ENCODE measurements around the gene DOCK11.
"Not testable (repeated sequence)": the region's sequence is repeated elsewhere in the genome, so short reads cannot be mapped to it uniquely, and the experiment has no call there.

DOCK11 gene

GRCh38 chrX:118698516-118699170 is 203.0 kb downstream of the DOCK11 start:
- no peak for DNase-seq (ENCODE audit: low spot score)

- no peak for DNase-seq (ENCODE audit: low spot score)
Observed at GRCh38 chrX:118702741-118703140, 207.1 kb downstream of the DOCK11 start.

- DNase-seq (ENCODE audit: low spot score), result no peak
Observed at GRCh38 chrX:118706681-118707080, 211.1 kb downstream of the DOCK11 start.

GRCh38 chrX:118714521-118714920 is 218.9 kb downstream of the DOCK11 start:
- no peak for DNase-seq (ENCODE audit: low spot score)

- DNase-seq (ENCODE audit: low spot score), result not testable (repeated sequence)
Observed at GRCh38 chrX:118715917-118716316, 220.3 kb downstream of the DOCK11 start.

- not testable (repeated sequence) for DNase-seq (ENCODE audit: low spot score)
Observed at GRCh38 chrX:118716833-118717232, 221.2 kb downstream of the DOCK11 start.

GRCh38 chrX:118717678-118718391 is 222.2 kb downstream of the DOCK11 start:
- no peak for DNase-seq (ENCODE audit: low spot score)

GRCh38 chrX:118718737-118719136 is 223.1 kb downstream of the DOCK11 start:
- DNase-seq (ENCODE audit: low spot score), result no peak

- DNase-seq (ENCODE audit: low spot score), result no peak
Observed at GRCh38 chrX:118720058-118720707, 224.6 kb downstream of the DOCK11 start.

GRCh38 chrX:118723376-118723775 is 227.8 kb downstream of the DOCK11 start:
- DNase-seq (ENCODE audit: low spot score), result no peak

GRCh38 chrX:118724365-118724764 is 228.8 kb downstream of the DOCK11 start:
- DNase-seq (ENCODE audit: low spot score), result no peak

- DNase-seq (ENCODE audit: low spot score), result no peak
Observed at GRCh38 chrX:118724775-118725174, 229.2 kb downstream of the DOCK11 start.

GRCh38 chrX:118726396-118726795 is 230.8 kb downstream of the DOCK11 start:
- DNase-seq (ENCODE audit: low spot score), result no peak

- DNase-seq (ENCODE audit: low spot score), result peak; percentile 58
Observed at GRCh38 chrX:118726887-118727685, 231.5 kb downstream of the DOCK11 start, which contains the start of gene IL13RA1. Gene IL13RA1, plus strand, starts transcription at chrX:118727606. Its CDS starts 33 bp downstream, at chrX:118727639.

- no peak for DNase-seq (ENCODE audit: low spot score)
Observed at GRCh38 chrX:118727686-118728339, 232.2 kb downstream of the DOCK11 start.

GRCh38 chrX:118729042-118729652 is 233.5 kb downstream of the DOCK11 start:
- DNase-seq (ENCODE audit: low spot score), result no peak

GRCh38 chrX:118730500-118731247 is 235.1 kb downstream of the DOCK11 start:
- no peak for DNase-seq (ENCODE audit: low spot score)

- DNase-seq (ENCODE audit: low spot score), result not testable (repeated sequence)
Observed at GRCh38 chrX:118732551-118732950, 236.9 kb downstream of the DOCK11 start.

GRCh38 chrX:118734909-118735308 is 239.3 kb downstream of the DOCK11 start:
- no peak for DNase-seq (ENCODE audit: low spot score)

Data from HuH-7.5 (cell line).